ENCODE measurements around the gene PCSK4. TPM values are rescaled to one million over a fixed set of nuclear protein-coding genes. Genes with fewer than 3 reads are reported as not detected.

PCSK4 gene
- total RNA-seq, 1 donor from 2014 or later, result 8.4 TPM

GRCh38 chr19:1491849-1492170, 1.7 kb upstream of the PCSK4 start:
- no peak overlapping the region for H3K27ac Mint-ChIP-seq (ENCODE audit: unreplicated experiment)
- H3K9me3 Mint-ChIP-seq (ENCODE audit: unreplicated experiment), result no peaks in the 10 kb centered on the region
- H3K36me3 Mint-ChIP-seq (ENCODE audit: low read depth, unreplicated experiment), result no peaks in the 10 kb centered on the region
- no peak for TF ChIP-seq CTCF (IDR thresholded peaks at IDR 0.05; ENCODE audit: unreplicated experiment)
- H3K4me3 Mint-ChIP-seq (ENCODE audit: unreplicated experiment), result peak overlapping the region; percentile 83
- no peak for DNase-seq (ENCODE audit: low spot score)
- peaks cover 13% of the 10 kb centered on the region for H3K27me3 Mint-ChIP-seq (ENCODE audit: unreplicated experiment)
- peaks cover 2% of the 10 kb centered on the region for H3K4me1 Mint-ChIP-seq (ENCODE audit: unreplicated experiment)

GRCh38 chr19:1491114-1491848, 1.1 kb upstream of the PCSK4 start, which contains the start of gene REEP6:
Gene REEP6, plus strand, starts transcription at chr19:1491181. Its CDS starts 89 bp downstream, at chr19:1491270.
- Mint-ChIP-seq H3K4me3 (ENCODE audit: unreplicated experiment) (peak within 1 kb of the TSS; percentile 92), H3K36me3 (ENCODE audit: low read depth, unreplicated experiment) (no peaks in the 10 kb centered on the region), H3K4me1 (ENCODE audit: unreplicated experiment) (peaks cover 2% of the 10 kb centered on the region), H3K9me3 (ENCODE audit: unreplicated experiment) (no peaks in the 10 kb centered on the region), H3K27me3 (ENCODE audit: unreplicated experiment) (peaks cover 12% of the 10 kb centered on the region), H3K27ac (ENCODE audit: unreplicated experiment) (no peak within 1 kb of the TSS)
- TF ChIP-seq CTCF (IDR thresholded peaks at IDR 0.05; ENCODE audit: unreplicated experiment), result no peak
- DNase-seq (ENCODE audit: low spot score), result no peak

- H3K4me1 Mint-ChIP-seq (ENCODE audit: unreplicated experiment), result peaks cover 2% of the 10 kb centered on the region
- no peak overlapping the region for H3K4me3 Mint-ChIP-seq (ENCODE audit: unreplicated experiment)
- H3K27me3 Mint-ChIP-seq (ENCODE audit: unreplicated experiment), result peaks cover 14% of the 10 kb centered on the region
- H3K36me3 Mint-ChIP-seq (ENCODE audit: low read depth, unreplicated experiment), result no peaks in the 10 kb centered on the region
- H3K9me3 Mint-ChIP-seq (ENCODE audit: unreplicated experiment), result no peaks in the 10 kb centered on the region
- TF ChIP-seq CTCF (IDR thresholded peaks at IDR 0.05; ENCODE audit: unreplicated experiment), result no peak
- no peak overlapping the region for H3K27ac Mint-ChIP-seq (ENCODE audit: unreplicated experiment)
- no peak for DNase-seq (ENCODE audit: low spot score)
These were observed 463 bp downstream of the PCSK4 start for GRCh38 chr19:1489463-1490310.

- Mint-ChIP-seq H3K4me1 (ENCODE audit: unreplicated experiment) (peaks cover 2% of the 10 kb centered on the region), H3K27ac (ENCODE audit: unreplicated experiment) (no peak overlapping the region), H3K4me3 (ENCODE audit: unreplicated experiment) (no peak overlapping the region), H3K36me3 (ENCODE audit: low read depth, unreplicated experiment) (no peaks in the 10 kb centered on the region), H3K9me3 (ENCODE audit: unreplicated experiment) (no peaks in the 10 kb centered on the region), H3K27me3 (ENCODE audit: unreplicated experiment) (peaks cover 14% of the 10 kb centered on the region)
- no peak for DNase-seq (ENCODE audit: low spot score)
- no peak for TF ChIP-seq CTCF (IDR thresholded peaks at IDR 0.05; ENCODE audit: unreplicated experiment)
These were observed 1.9 kb downstream of the PCSK4 start for GRCh38 chr19:1488282-1488601.
